Activated CD4-positive, CD25-positive, alpha-beta regulatory T cell treated with anti-CD3 and anti-CD28 coated beads, Interleukin-2, amount 50 U/mL, for 16 hours (primary cell): ENCODE measurements around the gene ACADVL.
"Not testable (repeated sequence)": the region's sequence is repeated elsewhere in the genome, so short reads cannot be mapped to it uniquely, and the experiment has no call there.

Source experiments
- DNase-seq: peaks from one replicate; pipeline ENCODE4 v3.0.0-alpha.2; 2020; ENCODE audit warnings: low read depth, low spot score

Gene ACADVL

GRCh38 chr17:7219812-7220592, at the start of gene ACADVL, which contains the start of gene DLG4:
Gene ACADVL (plus strand): TSS chr17:7219938. CDS start chr17:7219985, 47 bp downstream.
Gene DLG4 (minus strand): TSS chr17:7219836.
- peak; percentile 55 for DNase-seq

GRCh38 chr17:7172522-7173191, 47.1 kb upstream of the ACADVL start:
- DNase-seq = not testable (repeated sequence)

- DNase-seq = no peak
These were observed 45.8 kb upstream of the ACADVL start for GRCh38 chr17:7173687-7174602.

GRCh38 chr17:7174603-7175326, 45.0 kb upstream of the ACADVL start:
- DNase-seq = no peak

- DNase-seq = no peak
These were observed 44.4 kb upstream of the ACADVL start for GRCh38 chr17:7175330-7175733.

GRCh38 chr17:7176107-7176840, 43.5 kb upstream of the ACADVL start:
- DNase-seq = no peak

GRCh38 chr17:7176841-7177190, 42.9 kb upstream of the ACADVL start:
- no peak for DNase-seq

- peak; percentile 26 for DNase-seq
These were observed 42.4 kb upstream of the ACADVL start for GRCh38 chr17:7177191-7177953.

GRCh38 chr17:7177954-7178477, 41.7 kb upstream of the ACADVL start:
- no peak for DNase-seq

GRCh38 chr17:7178973-7179316, 40.8 kb upstream of the ACADVL start:
- no peak for DNase-seq

GRCh38 chr17:7179317-7180254, 40.2 kb upstream of the ACADVL start, which contains the start of gene ASGR1:
Gene ASGR1 (minus strand): TSS chr17:7179370. CDS start chr17:7178563, 807 bp downstream.
- no peak for DNase-seq

- DNase-seq = not testable (repeated sequence)
These were observed 37.6 kb upstream of the ACADVL start for GRCh38 chr17:7182101-7182500.

GRCh38 chr17:7183433-7184090, 36.2 kb upstream of the ACADVL start:
- no peak for DNase-seq

GRCh38 chr17:7184091-7184488, 35.6 kb upstream of the ACADVL start:
- no peak for DNase-seq

GRCh38 chr17:7184647-7185046, 35.1 kb upstream of the ACADVL start:
- DNase-seq = no peak

- DNase-seq = no peak
These were observed 33.5 kb upstream of the ACADVL start for GRCh38 chr17:7186241-7186640.

GRCh38 chr17:7190276-7190917, 29.3 kb upstream of the ACADVL start:
- DNase-seq = no peak
